ENCODE results near the gene SAMD5. TPM values are rescaled to one million over a fixed set of nuclear protein-coding genes. Genes with fewer than 3 reads are reported as not detected.

The SAMD5 gene
- total and polyA plus RNA-seq, 9 of the 15 experiments (the other 6 are each of a cell fraction or from before 2014, with no cell fraction given), result 0.15 to 0.91 (median 0.55) TPM

DNA sequence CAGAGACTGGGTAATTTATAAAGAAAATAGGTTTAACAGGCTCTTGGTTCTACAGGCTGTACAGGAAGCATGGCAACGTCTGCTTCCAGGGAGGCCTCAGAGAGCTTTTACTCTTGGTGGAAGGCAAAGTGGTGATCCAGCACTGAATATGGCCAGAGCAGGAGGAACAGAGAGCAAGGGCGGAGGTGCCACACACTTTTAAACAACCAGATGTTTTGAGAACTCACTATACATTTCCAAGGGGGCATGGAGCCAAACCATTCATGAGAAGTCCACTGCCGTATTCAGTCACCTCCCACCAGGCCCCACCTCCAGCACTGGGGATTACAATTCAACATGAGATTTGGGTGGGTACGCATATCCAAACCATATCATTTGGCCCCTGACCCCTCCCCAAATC is 18.7 kb downstream of the SAMD5 start:
- Histone ChIP-seq H3K36me3 (ENCODE audit: control insufficient read depth, insufficient read depth, low read length) (no peaks in the 10 kb centered on the region), H3K9ac (ENCODE audit: insufficient read depth in 1 of 2, low read depth in 2 of 2, low read length in 2 of 2) (no peak overlapping the region), H3K4me2 (ENCODE audit: insufficient read depth, low read length) (no peak overlapping the region), H4K20me1 (replicated peaks; ENCODE audit: control insufficient read depth, insufficient read depth, low read length) (no peaks in the 10 kb centered on the region), H3K9me3 (replicated peaks; ENCODE audit: control insufficient read depth, insufficient read depth, low read depth, low read length) (no peaks in the 10 kb centered on the region), H3K4me3 (no peak overlapping the region), H3K9me1 (ENCODE audit: control insufficient read depth, insufficient read depth, low read length) (no peaks in the 10 kb centered on the region), H2AFZ (ENCODE audit: low read depth, low read length) (no peak overlapping the region), H3K27me3 (ENCODE audit: control insufficient read depth in 2 of 2, insufficient read depth in 2 of 2, low read length in 2 of 2) (peaks cover 5 to 14% of the 10 kb centered on the region in 2 experiments), H3K79me2 (ENCODE audit: control insufficient read depth, insufficient read depth, low read length) (no peaks in the 10 kb centered on the region), H3K4me1 (replicated peaks in 1 of 2; ENCODE audit: control insufficient read depth in 2 of 2, insufficient read depth in 2 of 2, low read length in 2 of 2) (no peaks in the 10 kb centered on the region), H3K27ac (ENCODE audit: extremely low read depth, low read depth, low read length) (no peak overlapping the region)
- in situ Hi-C loops (cut with MboI) (no loop called here), intact Hi-C loops (cut with micrococcal nuclease) (no loop called here)
- 19% methylated on average over 4 of the region's 4 CpGs for WGBS (ENCODE audit: insufficient coverage, low coverage, missing lambda C conversion rate)
- no peak for ATAC-seq
- ChIA-PET POLR2A (no interaction called here), CTCF (ENCODE audit: low intra/inter-chr PET ratio) (no interaction called here)
- no peak for FAIRE-seq
- no peak for DNase-seq (ENCODE audit: extremely low read depth in 1 of 4, low spot score in 3 of 4)
- no TSS peak for BruUV-seq (replicated peaks)
- TF ChIP-seq HSF4 (CRISPR knock-in tag; IDR thresholded peaks at IDR 0.05; ENCODE audit: borderline replicate concordance) (no peak), HNRNPL (IDR thresholded peaks at IDR 0.05; ENCODE audit: low read depth, low read length) (no peak), POLR2H (tag; IDR thresholded peaks at IDR 0.05; ENCODE audit: low read depth) (no peak), POLR2G (IDR thresholded peaks at IDR 0.05; ENCODE audit: low read depth, low read length) (no peak), GATAD2A (IDR thresholded peaks at IDR 0.05) (no peak), ZNF24 (IDR thresholded peaks at IDR 0.05) (no peak), RAD21 (CRISPR knock-in tag; conservative IDR thresholded peaks at IDR 0.05 in 1 of 2, IDR thresholded peaks at IDR 0.05 in 1 of 2) (no peak), ZNF764 (CRISPR knock-in tag; IDR thresholded peaks at IDR 0.05; ENCODE audit: low read depth) (no peak), RFX1 (IDR thresholded peaks at IDR 0.05) (no peak), SRF (CRISPR knock-in tag; IDR thresholded peaks at IDR 0.05) (no peak)
- TF ChIP-seq, protein P1, sequence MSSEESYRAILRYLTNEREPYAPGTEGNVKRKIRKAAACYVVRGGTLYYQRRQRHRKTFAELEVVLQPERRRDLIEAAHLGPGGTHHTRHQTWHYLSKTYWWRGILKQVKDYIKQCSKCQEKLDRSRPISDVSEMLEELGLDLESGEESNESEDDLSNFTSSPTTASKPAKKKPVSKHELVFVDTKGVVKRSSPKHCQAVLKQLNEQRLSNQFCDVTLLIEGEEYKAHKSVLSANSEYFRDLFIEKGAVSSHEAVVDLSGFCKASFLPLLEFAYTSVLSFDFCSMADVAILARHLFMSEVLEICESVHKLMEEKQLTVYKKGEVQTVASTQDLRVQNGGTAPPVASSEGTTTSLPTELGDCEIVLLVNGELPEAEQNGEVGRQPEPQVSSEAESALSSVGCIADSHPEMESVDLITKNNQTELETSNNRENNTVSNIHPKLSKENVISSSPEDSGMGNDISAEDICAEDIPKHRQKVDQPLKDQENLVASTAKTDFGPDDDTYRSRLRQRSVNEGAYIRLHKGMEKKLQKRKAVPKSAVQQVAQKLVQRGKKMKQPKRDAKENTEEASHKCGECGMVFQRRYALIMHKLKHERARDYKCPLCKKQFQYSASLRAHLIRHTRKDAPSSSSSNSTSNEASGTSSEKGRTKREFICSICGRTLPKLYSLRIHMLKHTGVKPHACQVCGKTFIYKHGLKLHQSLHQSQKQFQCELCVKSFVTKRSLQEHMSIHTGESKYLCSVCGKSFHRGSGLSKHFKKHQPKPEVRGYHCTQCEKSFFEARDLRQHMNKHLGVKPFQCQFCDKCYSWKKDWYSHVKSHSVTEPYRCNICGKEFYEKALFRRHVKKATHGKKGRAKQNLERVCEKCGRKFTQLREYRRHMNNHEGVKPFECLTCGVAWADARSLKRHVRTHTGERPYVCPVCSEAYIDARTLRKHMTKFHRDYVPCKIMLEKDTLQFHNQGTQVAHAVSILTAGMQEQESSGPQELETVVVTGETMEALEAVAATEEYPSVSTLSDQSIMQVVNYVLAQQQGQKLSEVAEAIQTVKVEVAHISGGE (CRISPR knock-in tag; IDR thresholded peaks at IDR 0.05), result no peak
- TF ChIP-seq, protein P2, sequence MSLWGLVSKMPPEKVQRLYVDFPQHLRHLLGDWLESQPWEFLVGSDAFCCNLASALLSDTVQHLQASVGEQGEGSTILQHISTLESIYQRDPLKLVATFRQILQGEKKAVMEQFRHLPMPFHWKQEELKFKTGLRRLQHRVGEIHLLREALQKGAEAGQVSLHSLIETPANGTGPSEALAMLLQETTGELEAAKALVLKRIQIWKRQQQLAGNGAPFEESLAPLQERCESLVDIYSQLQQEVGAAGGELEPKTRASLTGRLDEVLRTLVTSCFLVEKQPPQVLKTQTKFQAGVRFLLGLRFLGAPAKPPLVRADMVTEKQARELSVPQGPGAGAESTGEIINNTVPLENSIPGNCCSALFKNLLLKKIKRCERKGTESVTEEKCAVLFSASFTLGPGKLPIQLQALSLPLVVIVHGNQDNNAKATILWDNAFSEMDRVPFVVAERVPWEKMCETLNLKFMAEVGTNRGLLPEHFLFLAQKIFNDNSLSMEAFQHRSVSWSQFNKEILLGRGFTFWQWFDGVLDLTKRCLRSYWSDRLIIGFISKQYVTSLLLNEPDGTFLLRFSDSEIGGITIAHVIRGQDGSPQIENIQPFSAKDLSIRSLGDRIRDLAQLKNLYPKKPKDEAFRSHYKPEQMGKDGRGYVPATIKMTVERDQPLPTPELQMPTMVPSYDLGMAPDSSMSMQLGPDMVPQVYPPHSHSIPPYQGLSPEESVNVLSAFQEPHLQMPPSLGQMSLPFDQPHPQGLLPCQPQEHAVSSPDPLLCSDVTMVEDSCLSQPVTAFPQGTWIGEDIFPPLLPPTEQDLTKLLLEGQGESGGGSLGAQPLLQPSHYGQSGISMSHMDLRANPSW (CRISPR knock-in tag; IDR thresholded peaks at IDR 0.05), result no peak
- TF ChIP-seq, protein P3, sequence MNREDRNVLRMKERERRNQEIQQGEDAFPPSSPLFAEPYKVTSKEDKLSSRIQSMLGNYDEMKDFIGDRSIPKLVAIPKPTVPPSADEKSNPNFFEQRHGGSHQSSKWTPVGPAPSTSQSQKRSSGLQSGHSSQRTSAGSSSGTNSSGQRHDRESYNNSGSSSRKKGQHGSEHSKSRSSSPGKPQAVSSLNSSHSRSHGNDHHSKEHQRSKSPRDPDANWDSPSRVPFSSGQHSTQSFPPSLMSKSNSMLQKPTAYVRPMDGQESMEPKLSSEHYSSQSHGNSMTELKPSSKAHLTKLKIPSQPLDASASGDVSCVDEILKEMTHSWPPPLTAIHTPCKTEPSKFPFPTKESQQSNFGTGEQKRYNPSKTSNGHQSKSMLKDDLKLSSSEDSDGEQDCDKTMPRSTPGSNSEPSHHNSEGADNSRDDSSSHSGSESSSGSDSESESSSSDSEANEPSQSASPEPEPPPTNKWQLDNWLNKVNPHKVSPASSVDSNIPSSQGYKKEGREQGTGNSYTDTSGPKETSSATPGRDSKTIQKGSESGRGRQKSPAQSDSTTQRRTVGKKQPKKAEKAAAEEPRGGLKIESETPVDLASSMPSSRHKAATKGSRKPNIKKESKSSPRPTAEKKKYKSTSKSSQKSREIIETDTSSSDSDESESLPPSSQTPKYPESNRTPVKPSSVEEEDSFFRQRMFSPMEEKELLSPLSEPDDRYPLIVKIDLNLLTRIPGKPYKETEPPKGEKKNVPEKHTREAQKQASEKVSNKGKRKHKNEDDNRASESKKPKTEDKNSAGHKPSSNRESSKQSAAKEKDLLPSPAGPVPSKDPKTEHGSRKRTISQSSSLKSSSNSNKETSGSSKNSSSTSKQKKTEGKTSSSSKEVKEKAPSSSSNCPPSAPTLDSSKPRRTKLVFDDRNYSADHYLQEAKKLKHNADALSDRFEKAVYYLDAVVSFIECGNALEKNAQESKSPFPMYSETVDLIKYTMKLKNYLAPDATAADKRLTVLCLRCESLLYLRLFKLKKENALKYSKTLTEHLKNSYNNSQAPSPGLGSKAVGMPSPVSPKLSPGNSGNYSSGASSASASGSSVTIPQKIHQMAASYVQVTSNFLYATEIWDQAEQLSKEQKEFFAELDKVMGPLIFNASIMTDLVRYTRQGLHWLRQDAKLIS (CRISPR knock-in tag; IDR thresholded peaks at IDR 0.05), result no peak

Data from K562 (cell line).